K562 (cell line): Measurements from ENCODE around the gene COX6B2.

ENCODE experiments used
- CEBPG ChIP-seq, 3 experiments: fragments of 200-800 bp in 1 of 3; sonication (Bioruptor generic) in 1 of 3; sonication (generic) in 1 of 3; formaldehyde crosslinking in 1 of 3; IDR thresholded peaks in 2 of 3; conservative IDR thresholded peaks in 1 of 3; 2 replicates each; pipeline versions ENCODE4 v1.6.1 to v1.8.0; 2016 to 2022; ENCODE audit warnings: missing compliant biosample characterization in 2 of 3, missing genetic modification characterization in 2 of 3, mild to moderate bottlenecking in 1 of 3, missing genetic modification reagents in 1 of 3
- COPS2 ChIP-seq: fragments of 450-650 bp; conservative IDR thresholded peaks from 2 replicates; pipeline ENCODE4 v1.6.1; 2016; ENCODE audit warnings: mild to moderate bottlenecking, moderate library complexity
- CTCF ChIP-seq, 3 experiments: IDR thresholded peaks in 2 of 3; conservative IDR thresholded peaks in 1 of 3; 2 replicates each; pipeline ENCODE4 v1.5.1; 2011 to 2012; ENCODE audit warnings: low read length in 3 of 3, mild to moderate bottlenecking in 3 of 3, control low read depth in 2 of 3, improper control_type of control experiment in 1 of 3, inconsistent platforms in 1 of 3, low read depth in 1 of 3, mixed read lengths in 1 of 3, moderate library complexity in 1 of 3; ENCODE audit not compliant: insufficient read depth in 2 of 3
- EGR1 ChIP-seq: fragments of 450-650 bp; conservative IDR thresholded peaks from 2 replicates; pipeline ENCODE4 v1.6.1; 2017; ENCODE audit warnings: mild to moderate bottlenecking
- ELK1 ChIP-seq: sonication (generic); formaldehyde crosslinking; IDR thresholded peaks from 2 replicates; pipeline ENCODE4 v1.8.1; 2022; ENCODE audit warnings: missing genetic modification reagents
- EZH2 ChIP-seq: IDR thresholded peaks from 2 replicates; pipeline ENCODE4 v1.6.1; 2012; ENCODE audit warnings: low read depth, mild to moderate bottlenecking, inconsistent platforms, low read length, borderline replicate concordance
- MCM3 ChIP-seq: fragments of 450-650 bp; IDR thresholded peaks from 2 replicates; pipeline ENCODE4 v1.6.1; 2016
- SP1 ChIP-seq: sonication (generic); formaldehyde crosslinking; IDR thresholded peaks from 2 replicates; pipeline ENCODE4 v1.8.1; 2022; ENCODE audit warnings: mild to moderate bottlenecking, missing genetic modification reagents
- SREBF1 ChIP-seq: fragments of 150-350 bp; IDR thresholded peaks from 2 replicates; pipeline ENCODE4 v1.6.1; 2014; ENCODE audit warnings: antibody characterized with exemption, low read depth, low read length, borderline replicate concordance
- ZFX ChIP-seq: sonication (generic); formaldehyde crosslinking; IDR thresholded peaks from 2 replicates; pipeline ENCODE4 v1.8.0; 2022; ENCODE audit warnings: mild to moderate bottlenecking, missing genetic modification reagents, moderate library complexity
- ZNF217 ChIP-seq: sonication (generic); formaldehyde crosslinking; IDR thresholded peaks from 2 replicates; pipeline ENCODE4 v1.8.0; 2022; ENCODE audit warnings: mild to moderate bottlenecking, missing genetic modification reagents

- TF ChIP-seq ELK1 (CRISPR knock-in tag) (no peak), MCM3 (no peak), EZH2 (no peak), ZFX (CRISPR knock-in tag) (no peak), COPS2 (no peak), CEBPG (CRISPR knock-in tag; IDR thresholded peaks at IDR 0.05) (no peak), CEBPG (tag; conservative IDR thresholded peaks at IDR 0.05 in 1 of 2, IDR thresholded peaks at IDR 0.05 in 1 of 2) (no peak), CTCF (IDR thresholded peaks at IDR 0.05 in 2 of 3, conservative IDR thresholded peaks at IDR 0.05 in 1 of 3; ENCODE audit: insufficient read depth in 2 of 3, low read depth in 1 of 3, low read length in 3 of 3) (no peak), SP1 (no peak), SREBF1 (no peak), ZNF217 (CRISPR knock-in tag) (no peak), EGR1 (no peak)
Measured at GRCh38 chr19:55300886-55301458, 53.5 kb downstream of the COX6B2 start.
